Endothelial cell of umbilical vein (primary cell): ENCODE data around the gene MCTP2. TPM values are rescaled to one million over a fixed set of nuclear protein-coding genes. Genes with fewer than 3 reads are reported as not detected.

Source experiments
- BruUV-seq: library from RNA; stranded (reverse); fragments of 400-500 nt; replicated peaks from 2 replicates; lab custom pipeline; 2021; lab: Mats Ljungman, UMichigan
- CTCF ChIA-PET: fragments of 300-600, 350-600 bp; sonication (Branson Sonifier 250); formaldehyde crosslinking; loops from one replicate; lab custom pipeline; 2021; ENCODE audit warnings: antibody characterized with exemption, inconsistent platforms; lab: Charles Lee
- POLR2A ChIA-PET: fragments of 300-600, 350-600 bp; sonication (Branson Sonifier 250); formaldehyde crosslinking; loops from one replicate; lab custom pipeline; 2021; ENCODE audit warnings: antibody characterized with exemption, inconsistent platforms; lab: Charles Lee
- DNase-seq: peaks from one replicate; pipeline ENCODE4 v3.0.0-alpha.2; 2011; ENCODE audit warnings: low read depth, low spot score
- FAIRE-seq: peaks from 2 replicates; lab custom pipeline; 2011; peaks lifted over from hg19 to GRCh38; lab: Jason Lieb, UNC
- H2AFZ ChIP-seq: 2 replicates; pipeline ENCODE4 v1.6.0; 2012; ENCODE audit warnings: low read depth, low read length, control low read depth, inconsistent platforms
- H3K27ac ChIP-seq: 2 replicates; pipeline ENCODE4 v1.5.1; 2011; ENCODE audit warnings: low read depth, mild to moderate bottlenecking, control low read depth, low read length, moderate library complexity; ENCODE audit not compliant: insufficient read depth
- H3K27me3 ChIP-seq, 2 experiments: 2 replicates each; pipeline versions ENCODE4 v1.6.0 to v1.6.1; 2011; ENCODE audit warnings: low read length in 2 of 2, mixed read lengths in 1 of 2; ENCODE audit not compliant: control insufficient read depth in 2 of 2, insufficient read depth in 2 of 2
- H3K36me3 ChIP-seq, 2 experiments: 2 replicates in 1 of 2; 3 replicates in 1 of 2; pipeline ENCODE4 v1.5.1; 2011; ENCODE audit warnings: low read length in 2 of 2, mild to moderate bottlenecking in 1 of 2, moderate library complexity in 1 of 2; ENCODE audit not compliant: control insufficient read depth in 2 of 2, insufficient read depth in 2 of 2; ENCODE audit errors: extremely low read depth in 1 of 2
- H3K4me1 ChIP-seq: 3 replicates; pipeline ENCODE4 v1.5.1; 2011; ENCODE audit warnings: mild to moderate bottlenecking, low read length; ENCODE audit not compliant: control insufficient read depth, insufficient read depth; ENCODE audit errors: extremely low read depth
- H3K4me2 ChIP-seq: 2 replicates; pipeline ENCODE4 v1.6.1; 2011; ENCODE audit warnings: low read length, control low read depth, mixed read lengths; ENCODE audit not compliant: insufficient read depth
- H3K4me3 ChIP-seq, 3 experiments: fragments of 200-600 bp in 1 of 3; sonication (generic), shearing (Covaris generic) in 1 of 3; replicated peaks in 1 of 3; 2 replicates each; pipeline ENCODE4 v1.5.1; 2011 to 2016; ENCODE audit warnings: control low read depth in 3 of 3, low read length in 3 of 3, mild to moderate bottlenecking in 2 of 3, inconsistent platforms in 1 of 3, low read depth in 1 of 3, moderate library complexity in 1 of 3; ENCODE audit not compliant: insufficient read depth in 1 of 3
- H3K79me2 ChIP-seq: 2 replicates; pipeline ENCODE4 v1.6.0; 2012; ENCODE audit warnings: low read length, inconsistent platforms; ENCODE audit not compliant: control insufficient read depth, insufficient read depth
- H3K9ac ChIP-seq: replicated peaks from 2 replicates; pipeline ENCODE3; 2011; ENCODE audit warnings: low read length, control low read depth; ENCODE audit not compliant: insufficient read depth; ENCODE audit errors: extremely low read depth
- H3K9me1 ChIP-seq: replicated peaks from 3 replicates; pipeline ENCODE4 v1.6.0; 2011; ENCODE audit warnings: mild to moderate bottlenecking, low read length; ENCODE audit not compliant: control insufficient read depth, insufficient read depth; ENCODE audit errors: extremely low read depth
- H3K9me3 ChIP-seq: replicated peaks from 2 replicates; pipeline ENCODE4 v1.5.1; 2012; ENCODE audit warnings: low read length, inconsistent platforms; ENCODE audit not compliant: control insufficient read depth, insufficient read depth
- H4K20me1 ChIP-seq: replicated peaks from 2 replicates; pipeline ENCODE3; 2011; ENCODE audit warnings: mild to moderate bottlenecking, low read length; ENCODE audit not compliant: control insufficient read depth, insufficient read depth; ENCODE audit errors: extremely low read depth
- EZH2 ChIP-seq: IDR thresholded peaks from 2 replicates; pipeline ENCODE4 v1.6.1; 2012; ENCODE audit warnings: borderline replicate concordance, low read depth, mild to moderate bottlenecking, moderate library complexity, low read length, inconsistent platforms; ENCODE audit not compliant: severe bottlenecking
- FOS ChIP-seq: IDR thresholded peaks from 2 replicates; pipeline ENCODE4 v1.6.1; 2011; ENCODE audit warnings: mild to moderate bottlenecking, low read length, moderate library complexity, borderline replicate concordance; ENCODE audit not compliant: insufficient read depth
- GATA2 ChIP-seq: IDR thresholded peaks from 2 replicates; pipeline ENCODE4 v1.7.0; 2011; ENCODE audit warnings: low read depth, mild to moderate bottlenecking, moderate library complexity, mixed read lengths, low read length; ENCODE audit not compliant: insufficient read length, insufficient read depth
- JUN ChIP-seq: IDR thresholded peaks from 2 replicates; pipeline ENCODE4 v1.6.1; 2011; ENCODE audit warnings: borderline replicate concordance, low read depth; ENCODE audit not compliant: insufficient read length, insufficient read depth
- MYC ChIP-seq: IDR thresholded peaks from one replicate; pipeline ENCODE4 v1.6.1; 2011; ENCODE audit warnings: mild to moderate bottlenecking, low read depth, low read length
- POLR2A ChIP-seq: IDR thresholded peaks from 2 replicates; pipeline ENCODE4 v1.6.1; 2012; ENCODE audit warnings: low read depth, mild to moderate bottlenecking, control low read depth, low read length
- POLR2AphosphoS5 ChIP-seq: IDR thresholded peaks from 2 replicates; pipeline ENCODE4 v1.6.1; 2012; ENCODE audit warnings: low read depth, mild to moderate bottlenecking, control low read depth, low read length, moderate library complexity; ENCODE audit not compliant: insufficient read depth
- dilution Hi-C: fragments of 300-500 bp; cut with MboI; formaldehyde crosslinking; loops from one replicate; pipeline ENCODE4 v1.15.0; 2019; ENCODE audit warnings: low sequenced_read_pairs; ENCODE audit not compliant: extremely low pct_ligation_motif_present
- intact Hi-C: fragments of 100-400 bp; cut with micrococcal nuclease; formaldehyde crosslinking; loops from one replicate; pipeline ENCODE4 v1.10.0; 2022
- polyA plus RNA-seq, 4 experiments: library from polyadenylated mRNA; depleted of rRNA in 3 of 4; stranded (reverse) in 3 of 4; unstranded in 1 of 4; fragments of >200 nt; gene quantifications; 2 replicates each; pipeline versions ENCODE4 v1.2.1 to v1.2.3, GENCODE V29; 2011 to 2012; ENCODE audit warnings: missing spikeins in 1 of 4
- total RNA-seq: library from RNA; stranded (reverse); gene quantifications from 2 replicates; pipeline ENCODE4 v1.2.3, GENCODE V29; 2021
- TF ChIP-seq, protein P1 (sequence below), 2 donors: IDR thresholded peaks; 1 replicate in 1 of 2; 2 replicates in 1 of 2; pipeline ENCODE4 v1.5.1; 2011; ENCODE audit warnings: low read length in 2 of 2, mild to moderate bottlenecking in 2 of 2, moderate library complexity in 2 of 2, control low read depth in 1 of 2, inconsistent platforms in 1 of 2, low read depth in 1 of 2; ENCODE audit not compliant: insufficient read depth in 1 of 2; ENCODE audit errors: extremely low read depth in 1 of 2
- TF ChIP-seq, protein P2 (sequence below): IDR thresholded peaks from 2 replicates; pipeline ENCODE4 v1.6.1; 2011; ENCODE audit not compliant: insufficient read depth, insufficient read length

Gene MCTP2
- total and polyA plus RNA-seq, 2 donors (not counting 3 experiments of a cell fraction or from before 2014, with no cell fraction given), result 0.01 to 0.75 TPM

DNA sequence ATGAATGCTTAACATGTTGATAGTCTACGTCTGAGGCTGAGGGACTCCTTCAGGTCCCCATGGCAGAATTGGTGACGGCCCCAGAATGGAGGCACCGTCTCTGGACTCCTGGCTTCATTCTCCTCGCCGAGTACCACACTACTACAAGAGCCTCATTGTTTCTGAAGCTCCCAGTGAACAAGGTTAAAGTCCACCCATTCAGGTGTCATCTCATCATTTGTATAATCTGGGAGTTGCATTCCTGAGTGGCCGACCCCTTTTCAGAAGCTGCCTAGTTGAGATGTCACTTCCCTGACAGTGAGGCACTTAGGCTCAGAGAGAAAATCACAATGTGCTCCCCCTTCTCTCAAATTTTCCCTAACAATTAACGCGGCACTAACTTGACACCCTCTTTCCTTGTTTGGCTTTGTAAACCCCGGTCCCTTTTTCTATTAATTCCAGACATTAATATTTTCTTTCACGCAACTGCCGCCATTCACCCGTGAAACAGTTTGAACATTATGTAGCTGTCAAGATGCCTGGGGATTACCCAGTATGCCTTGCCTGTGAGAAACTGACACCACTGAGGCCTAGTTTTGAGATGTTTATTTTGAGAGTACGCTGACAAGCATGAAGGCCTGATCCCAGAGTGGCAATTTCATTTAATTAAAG is 105.6 kb downstream of the MCTP2 start:
- ChIA-PET CTCF (no interaction called here), POLR2A (no interaction called here)
- Histone ChIP-seq H3K27me3 (no peaks in the 10 kb centered on the region), H3K79me2 (no peaks in the 10 kb centered on the region), H4K20me1 (no peaks in the 10 kb centered on the region), H3K4me3 (no peak overlapping the region), H3K9ac (no peak overlapping the region), H3K9me3 (no peaks in the 10 kb centered on the region), H3K4me1 (no peaks in the 10 kb centered on the region), H3K9me1 (no peaks in the 10 kb centered on the region), H3K27ac (no peak overlapping the region), H2AFZ (no peak overlapping the region), H3K4me2 (no peak overlapping the region), H3K36me3 (no peaks in the 10 kb centered on the region)
- FAIRE-seq (no peak), DNase-seq (no peak)
- intact Hi-C loops, result no loop called here
- TF ChIP-seq GATA2, result no peak
- TF ChIP-seq EZH2, result no peak
- no peak for TF ChIP-seq JUN
- TF ChIP-seq FOS, result no peak
- TF ChIP-seq, protein P1, sequence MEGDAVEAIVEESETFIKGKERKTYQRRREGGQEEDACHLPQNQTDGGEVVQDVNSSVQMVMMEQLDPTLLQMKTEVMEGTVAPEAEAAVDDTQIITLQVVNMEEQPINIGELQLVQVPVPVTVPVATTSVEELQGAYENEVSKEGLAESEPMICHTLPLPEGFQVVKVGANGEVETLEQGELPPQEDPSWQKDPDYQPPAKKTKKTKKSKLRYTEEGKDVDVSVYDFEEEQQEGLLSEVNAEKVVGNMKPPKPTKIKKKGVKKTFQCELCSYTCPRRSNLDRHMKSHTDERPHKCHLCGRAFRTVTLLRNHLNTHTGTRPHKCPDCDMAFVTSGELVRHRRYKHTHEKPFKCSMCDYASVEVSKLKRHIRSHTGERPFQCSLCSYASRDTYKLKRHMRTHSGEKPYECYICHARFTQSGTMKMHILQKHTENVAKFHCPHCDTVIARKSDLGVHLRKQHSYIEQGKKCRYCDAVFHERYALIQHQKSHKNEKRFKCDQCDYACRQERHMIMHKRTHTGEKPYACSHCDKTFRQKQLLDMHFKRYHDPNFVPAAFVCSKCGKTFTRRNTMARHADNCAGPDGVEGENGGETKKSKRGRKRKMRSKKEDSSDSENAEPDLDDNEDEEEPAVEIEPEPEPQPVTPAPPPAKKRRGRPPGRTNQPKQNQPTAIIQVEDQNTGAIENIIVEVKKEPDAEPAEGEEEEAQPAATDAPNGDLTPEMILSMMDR (IDR thresholded peaks at IDR 0.05; ENCODE audit: extremely low read depth in 1 of 2, insufficient read depth in 1 of 2, low read depth in 1 of 2, low read length in 2 of 2), result no peak
- TF ChIP-seq MYC, result no peak
- TF ChIP-seq POLR2A, result no peak
- TF ChIP-seq, protein P2, sequence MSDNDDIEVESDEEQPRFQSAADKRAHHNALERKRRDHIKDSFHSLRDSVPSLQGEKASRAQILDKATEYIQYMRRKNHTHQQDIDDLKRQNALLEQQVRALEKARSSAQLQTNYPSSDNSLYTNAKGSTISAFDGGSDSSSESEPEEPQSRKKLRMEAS, result no peak
- TF ChIP-seq POLR2AphosphoS5, result no peak
- BruUV-seq, result no TSS peak
- dilution Hi-C loops, result no loop called here
